Vagina (tissue), 2 donors: ENCODE measurements around the gene FLRT2. TPM values are rescaled to one million over a fixed set of nuclear protein-coding genes. Genes with fewer than 3 reads are reported as not detected.

Experiments
- DNase-seq, 2 donors: peaks; one replicate each; pipeline ENCODE4 v3.0.0-alpha.2; 2017; ENCODE audit errors: extremely low spot score in 2 of 2
- H3K27ac ChIP-seq: fragments of 200-600 bp; sonication (generic); one replicate; pipeline ENCODE4 v1.5.1; 2019
- H3K27me3 ChIP-seq: fragments of 200-600 bp; sonication (generic); one replicate; pipeline ENCODE4 v1.5.1; 2019
- H3K36me3 ChIP-seq, 2 donors: fragments of 200-600 bp; sonication (generic); one replicate each; pipeline ENCODE4 v1.5.1; 2017 to 2019
- H3K4me1 ChIP-seq: fragments of 200-600 bp; sonication (generic); one replicate; pipeline ENCODE4 v1.5.1; 2019
- H3K4me3 ChIP-seq, 2 donors: fragments of 200-600 bp; sonication (generic); 1 replicate in 1 of 2; 2 replicates in 1 of 2; pipeline ENCODE4 v1.5.1; 2016 to 2019
- H3K9me3 ChIP-seq: fragments of 200-600 bp; sonication (generic); one replicate; pipeline ENCODE4 v1.5.1; 2019
- CTCF ChIP-seq, 3 experiments: fragments of 450-650 bp in 2 of 3; fragments of 200-600 bp in 1 of 3; sonication (generic) in 1 of 3; IDR thresholded peaks; one replicate each; pipeline ENCODE4 v1.5.1; 2017 to 2019; ENCODE audit warnings: antibody characterized with exemption in 3 of 3, mild to moderate bottlenecking in 2 of 3, moderate library complexity in 2 of 3
- POLR2A ChIP-seq, 2 donors: fragments of 450-650 bp; IDR thresholded peaks; one replicate each; pipeline ENCODE4 v1.6.1; 2017; ENCODE audit warnings: antibody characterized with exemption in 2 of 2, mild to moderate bottlenecking in 2 of 2, moderate library complexity in 2 of 2
- POLR2AphosphoS5 ChIP-seq, 2 donors: sonication (generic); formaldehyde crosslinking; IDR thresholded peaks; one replicate each; pipeline ENCODE4 v1.9.0; 2017; ENCODE audit warnings: antibody characterized with exemption in 2 of 2, mild to moderate bottlenecking in 2 of 2, low read depth in 1 of 2; ENCODE audit not compliant: insufficient read depth in 1 of 2
- intact Hi-C: fragments of 100-400 bp; cut with DNase I; formaldehyde crosslinking; loops from one replicate; pipeline ENCODE4 v1.15.1; 2023
- total RNA-seq: library from RNA; depleted of rRNA; stranded (reverse); fragments of >200 nt; gene quantifications from one replicate; pipeline ENCODE4 v1.2.3, GENCODE V29; 2016

The FLRT2 gene
- total RNA-seq, 1 donor from 2014 or later: 22.8 TPM

- no peaks in the 10 kb centered on the region for H3K27me3 ChIP-seq
- TF ChIP-seq POLR2A (IDR thresholded peaks at IDR 0.05) (no peak), CTCF (IDR thresholded peaks at IDR 0.05) (no peak), POLR2AphosphoS5 (IDR thresholded peaks at IDR 0.05; ENCODE audit: insufficient read depth in 1 of 2, low read depth in 1 of 2) (no peak)
- no peaks in the 10 kb centered on the region for H3K9me3 ChIP-seq
- H3K4me1 ChIP-seq: peaks cover 11% of the 10 kb centered on the region
- H3K4me3 ChIP-seq: no peak overlapping the region
- no peak for DNase-seq
- H3K36me3 ChIP-seq: no peaks in the 10 kb centered on the region
- intact Hi-C loops: no loop called here
- no peak overlapping the region for H3K27ac ChIP-seq
Observed at GRCh38 chr14:85545738-85546137, 15.8 kb downstream of the FLRT2 start.

GRCh38 chr14:85546390-85546789 lies 16.4 kb downstream of the FLRT2 start:
- no peaks in the 10 kb centered on the region for H3K9me3 ChIP-seq
- DNase-seq: no peak
- no peak for TF ChIP-seq POLR2AphosphoS5 (IDR thresholded peaks at IDR 0.05; ENCODE audit: insufficient read depth in 1 of 2, low read depth in 1 of 2)
- no peak for TF ChIP-seq CTCF (IDR thresholded peaks at IDR 0.05)
- TF ChIP-seq POLR2A (IDR thresholded peaks at IDR 0.05): no peak
- H3K27me3 ChIP-seq: no peaks in the 10 kb centered on the region
- no peak overlapping the region for H3K4me3 ChIP-seq
- H3K4me1 ChIP-seq: peaks cover 11% of the 10 kb centered on the region
- intact Hi-C loops: no loop called here
- no peaks in the 10 kb centered on the region for H3K36me3 ChIP-seq
- H3K27ac ChIP-seq: no peak overlapping the region

- Histone ChIP-seq H3K27me3 (no peaks in the 10 kb centered on the region), H3K9me3 (no peaks in the 10 kb centered on the region), H3K27ac (no peak overlapping the region), H3K4me1 (peaks cover 3% of the 10 kb centered on the region), H3K36me3 (peaks cover 0 to 11% of the 10 kb centered on the region in 2 donors), H3K4me3 (no peak overlapping the region)
- DNase-seq: no peak
- intact Hi-C loops: no loop called here
- no peak for TF ChIP-seq CTCF (IDR thresholded peaks at IDR 0.05)
- TF ChIP-seq POLR2AphosphoS5 (IDR thresholded peaks at IDR 0.05; ENCODE audit: insufficient read depth in 1 of 2, low read depth in 1 of 2): no peak
- TF ChIP-seq POLR2A (IDR thresholded peaks at IDR 0.05): no peak
Observed at GRCh38 chr14:85549697-85550096, 19.8 kb downstream of the FLRT2 start.

- H3K9me3 ChIP-seq: no peaks in the 10 kb centered on the region
- no peak overlapping the region for H3K4me3 ChIP-seq
- H3K27me3 ChIP-seq: no peaks in the 10 kb centered on the region
- H3K27ac ChIP-seq: no peak overlapping the region
- intact Hi-C loops: no loop called here
- no peak for DNase-seq
- peaks cover 0 to 11% of the 10 kb centered on the region in 2 donors for H3K36me3 ChIP-seq
- no peaks in the 10 kb centered on the region for H3K4me1 ChIP-seq
- TF ChIP-seq POLR2AphosphoS5 (IDR thresholded peaks at IDR 0.05; ENCODE audit: insufficient read depth in 1 of 2, low read depth in 1 of 2) (no peak), CTCF (IDR thresholded peaks at IDR 0.05) (no peak), POLR2A (IDR thresholded peaks at IDR 0.05) (no peak)
Observed at GRCh38 chr14:85554106-85554505, 24.2 kb downstream of the FLRT2 start.

GRCh38 chr14:85556267-85556666 lies 26.3 kb downstream of the FLRT2 start:
- intact Hi-C loops: no loop called here
- Histone ChIP-seq H3K36me3 (peaks cover 0 to 11% of the 10 kb centered on the region in 2 donors), H3K9me3 (no peaks in the 10 kb centered on the region), H3K27ac (no peak overlapping the region), H3K4me1 (no peaks in the 10 kb centered on the region), H3K4me3 (no peak overlapping the region), H3K27me3 (no peaks in the 10 kb centered on the region)
- no peak for DNase-seq
- no peak for TF ChIP-seq CTCF (IDR thresholded peaks at IDR 0.05)
- no peak for TF ChIP-seq POLR2AphosphoS5 (IDR thresholded peaks at IDR 0.05; ENCODE audit: insufficient read depth in 1 of 2, low read depth in 1 of 2)
- TF ChIP-seq POLR2A (IDR thresholded peaks at IDR 0.05): no peak
